Testis (tissue), 2 donors: ENCODE measurements around the gene CCNJL.

ENCODE experiments used
- CTCF ChIP-seq, 3 experiments: fragments of 450-650 bp in 2 of 3; fragments of 200-600 bp in 1 of 3; sonication (generic) in 1 of 3; IDR thresholded peaks; one replicate each; pipeline ENCODE4 v1.5.1; 2016 to 2019; ENCODE audit warnings: antibody characterized with exemption in 3 of 3, mild to moderate bottlenecking in 2 of 3, moderate library complexity in 1 of 3
- POLR2A ChIP-seq: fragments of 450-650 bp; IDR thresholded peaks from one replicate; pipeline ENCODE4 v1.6.1; 2017; ENCODE audit warnings: antibody characterized with exemption, mild to moderate bottlenecking, moderate library complexity

GRCh38 chr5:160326981-160327380, 14.6 kb upstream of the CCNJL start:
- no peak for TF ChIP-seq CTCF (IDR thresholded peaks at IDR 0.05)
- no peak for TF ChIP-seq POLR2A
